ENCODE data around the gene TMEM129. TPM values are rescaled to one million over a fixed set of nuclear protein-coding genes. Genes with fewer than 3 reads are reported as not detected.
A peak's percentile ranks its signal among the peaks of the same experiment; 100 is the strongest.

TMEM129 gene
- total and polyA plus RNA-seq, 12 donors, result 28.1 to 45.6 (median 33.2) TPM

DNA sequence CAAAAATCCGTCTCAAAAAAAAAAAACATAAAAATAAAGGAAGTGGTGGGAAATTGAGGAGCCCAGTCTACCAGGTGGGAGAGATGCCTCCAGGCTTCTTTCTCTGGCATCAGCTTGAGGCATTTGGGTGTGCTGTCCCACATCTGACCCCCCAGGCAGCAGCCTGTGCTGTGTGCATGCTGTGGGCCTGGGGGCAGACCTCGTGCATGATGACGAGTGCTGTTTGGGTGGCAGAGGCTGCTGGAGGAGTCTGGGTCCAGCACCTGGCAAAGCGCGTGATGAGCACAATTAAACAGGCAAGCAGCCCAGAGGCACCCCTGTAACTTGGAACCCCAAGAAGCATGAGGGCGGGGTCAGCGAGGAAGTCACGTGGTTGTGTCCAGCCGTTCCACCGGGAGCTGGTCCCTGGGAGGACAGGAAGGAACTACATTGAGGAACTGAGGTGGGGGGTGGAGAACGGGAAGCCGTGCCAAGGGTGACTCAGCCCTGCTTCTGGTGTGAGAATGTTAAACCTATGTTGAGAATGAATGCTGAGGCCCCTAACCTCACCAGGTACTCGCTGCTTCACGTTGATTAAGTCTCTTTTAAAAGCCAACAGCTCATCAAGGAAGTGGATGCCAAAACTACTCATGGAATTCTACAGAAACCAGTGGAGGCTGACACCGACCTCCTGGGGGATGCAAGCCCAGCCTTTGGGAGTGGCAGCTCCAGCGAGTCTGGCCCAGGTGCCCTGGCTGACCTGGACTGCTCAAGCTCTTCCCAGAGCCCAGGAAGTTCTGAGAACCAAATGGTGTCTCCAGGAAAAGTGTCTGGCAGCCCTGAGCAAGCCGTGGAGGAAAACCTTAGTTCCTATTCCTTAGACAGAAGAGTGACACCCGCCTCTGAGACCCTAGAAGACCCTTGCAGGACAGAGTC is 6.3 kb upstream of the TMEM129 start:
- intact Hi-C loops (cut with DNase I), result loop anchor here (2.0 to 10.0 kb wide), 6 partner anchors 35 to 383 kb away; partner anchors contain the start of gene UVSSA (in 1 of the 10)
- TF ChIP-seq CTCF (IDR thresholded peaks at IDR 0.05), result no peak
- H3K4me3 ChIP-seq, result peak overlapping the region in 9 of 10 donors; percentile 17 to 50 (median 39)
- H3K27ac ChIP-seq, result peak overlapping the region; percentile 41 to 87 (median 80)
- H3K9me3 ChIP-seq, result no peaks in the 10 kb centered on the region
- peaks cover 8 to 74% (median 35%) of the 10 kb centered on the region in 9 donors for H3K4me1 ChIP-seq
- DNase-seq, result peak; percentile 77 to 83
- 50 to 64% methylated on average over 18 of the region's 18 CpGs for WGBS, 2 donors
- peak; percentile 31 to 93 (median 80) for ATAC-seq
- peaks cover 0 to 86% (median 9%) of the 10 kb centered on the region in 9 donors for H3K36me3 ChIP-seq
- H3K27me3 ChIP-seq, result no peaks in the 10 kb centered on the region

DNA sequence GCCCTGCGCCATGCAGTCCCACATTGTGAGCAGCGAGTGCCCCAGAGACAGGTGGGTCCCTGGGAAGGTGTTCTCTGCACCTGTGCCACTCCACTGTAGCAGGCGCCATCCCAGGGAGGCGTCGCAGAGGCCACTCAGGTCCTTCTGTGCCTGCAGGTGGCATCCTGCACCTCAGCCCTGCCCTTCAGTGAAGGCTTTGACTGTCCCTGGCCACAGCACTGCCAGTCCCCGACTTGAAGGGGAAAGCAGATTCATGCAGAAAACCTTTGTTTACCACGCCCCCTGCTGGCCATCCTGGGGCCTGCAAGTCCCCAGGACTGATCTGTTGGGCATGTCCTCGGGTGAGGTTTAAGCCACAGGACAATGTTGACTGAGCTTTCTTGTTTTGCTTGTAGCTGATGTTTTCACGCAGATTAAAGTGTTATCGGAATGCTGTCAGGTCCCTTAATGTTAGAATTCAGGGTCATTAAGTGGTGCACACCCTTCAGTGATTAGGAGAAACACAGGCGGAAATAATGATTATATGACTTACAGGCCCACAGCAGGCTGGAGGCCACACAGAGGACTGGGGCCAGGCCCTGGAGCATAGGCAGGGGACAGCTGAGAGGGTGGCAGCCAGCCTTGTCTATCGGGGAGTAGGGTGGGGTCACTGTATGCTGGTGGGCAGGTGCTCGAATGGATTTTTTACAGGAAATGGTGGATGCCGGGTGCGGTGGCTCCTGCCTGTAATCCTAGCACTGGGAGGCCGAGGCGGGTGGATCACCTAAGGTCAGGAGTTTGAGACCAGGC is 5.2 kb upstream of the TMEM129 start:
- intact Hi-C loops (cut with DNase I), result loop anchor here (1.0 to 10.0 kb wide), 7 partner anchors 33 to 382 kb away; partner anchors contain the start of gene UVSSA (in 1 of the 10)
- Histone ChIP-seq H3K4me3 (peak overlapping the region in 1 of 10 donors; percentile 9), H3K27me3 (no peaks in the 10 kb centered on the region), H3K36me3 (peaks cover 0 to 77% (median 9%) of the 10 kb centered on the region in 9 donors), H3K27ac (peak overlapping the region in 9 of 10 donors; percentile 63 to 87 (median 81)), H3K9me3 (no peaks in the 10 kb centered on the region), H3K4me1 (peaks cover 13 to 82% (median 43%) of the 10 kb centered on the region in 9 donors)
- peak in 7 of 8 donors; percentile 42 to 81 (median 61) for ATAC-seq
- peak; percentile 89 for DNase-seq
- peak; percentile 97 to 99 (median 99) for TF ChIP-seq CTCF (IDR thresholded peaks at IDR 0.05)
- 53% methylated on average over 17 of the region's 17 CpGs for WGBS, 2 donors

GRCh38 chr4:1725521-1725920 is 4.4 kb upstream of the TMEM129 start:
- 88 to 93% methylated on average over 10 of the region's 10 CpGs for WGBS, 2 donors
- peaks cover 0 to 69% (median 6%) of the 10 kb centered on the region in 9 donors for H3K36me3 ChIP-seq
- no peaks in the 10 kb centered on the region for H3K27me3 ChIP-seq
- ATAC-seq (no peak), DNase-seq (no peak)
- no peak for TF ChIP-seq CTCF (IDR thresholded peaks at IDR 0.05)
- intact Hi-C loops (cut with DNase I), result loop anchor here in 9 of 10 donors (2.0 to 10.0 kb wide), 6 partner anchors 33 to 381 kb away; partner anchors contain the start of gene UVSSA (in 1 of the 9)
- H3K4me1 ChIP-seq, result peaks cover 13 to 82% (median 43%) of the 10 kb centered on the region in 9 donors
- peak overlapping the region in 1 of 10 donors; percentile 86 for H3K27ac ChIP-seq
- no peaks in the 10 kb centered on the region for H3K9me3 ChIP-seq
- no peak overlapping the region for H3K4me3 ChIP-seq

All from heart right ventricle (tissue), 16 donors.